Smooth muscle cell of the brain vasculature (primary cell): ENCODE measurements around the gene COMMD6.

Source experiments
- DNase-seq: peaks from one replicate; pipeline ENCODE4 v3.0.0-alpha.2; 2012; ENCODE audit warnings: low read depth, low spot score

COMMD6 gene

GRCh38 chr13:75482820-75483079, 54.9 kb downstream of the COMMD6 start:
- DNase-seq = no peak

- peak; percentile 83 for DNase-seq
Observed at GRCh38 chr13:75482070-75482819, 55.4 kb downstream of the COMMD6 start, which contains the start of gene TBC1D4. TSS of gene TBC1D4 (minus strand) at chr13:75482169. CDS start at chr13:75481767, 402 bp downstream.

- DNase-seq = no peak
Observed at GRCh38 chr13:75481176-75482069, 56.2 kb downstream of the COMMD6 start.

- DNase-seq = no peak
Observed at GRCh38 chr13:75480671-75481175, 56.9 kb downstream of the COMMD6 start.

- DNase-seq = no peak
Observed at GRCh38 chr13:75479102-75479740, 58.4 kb downstream of the COMMD6 start.

- DNase-seq = no peak
Observed at GRCh38 chr13:75478659-75479058, 59.0 kb downstream of the COMMD6 start.
